ENCODE measurements around the gene ST14.

ST14 gene

DNA sequence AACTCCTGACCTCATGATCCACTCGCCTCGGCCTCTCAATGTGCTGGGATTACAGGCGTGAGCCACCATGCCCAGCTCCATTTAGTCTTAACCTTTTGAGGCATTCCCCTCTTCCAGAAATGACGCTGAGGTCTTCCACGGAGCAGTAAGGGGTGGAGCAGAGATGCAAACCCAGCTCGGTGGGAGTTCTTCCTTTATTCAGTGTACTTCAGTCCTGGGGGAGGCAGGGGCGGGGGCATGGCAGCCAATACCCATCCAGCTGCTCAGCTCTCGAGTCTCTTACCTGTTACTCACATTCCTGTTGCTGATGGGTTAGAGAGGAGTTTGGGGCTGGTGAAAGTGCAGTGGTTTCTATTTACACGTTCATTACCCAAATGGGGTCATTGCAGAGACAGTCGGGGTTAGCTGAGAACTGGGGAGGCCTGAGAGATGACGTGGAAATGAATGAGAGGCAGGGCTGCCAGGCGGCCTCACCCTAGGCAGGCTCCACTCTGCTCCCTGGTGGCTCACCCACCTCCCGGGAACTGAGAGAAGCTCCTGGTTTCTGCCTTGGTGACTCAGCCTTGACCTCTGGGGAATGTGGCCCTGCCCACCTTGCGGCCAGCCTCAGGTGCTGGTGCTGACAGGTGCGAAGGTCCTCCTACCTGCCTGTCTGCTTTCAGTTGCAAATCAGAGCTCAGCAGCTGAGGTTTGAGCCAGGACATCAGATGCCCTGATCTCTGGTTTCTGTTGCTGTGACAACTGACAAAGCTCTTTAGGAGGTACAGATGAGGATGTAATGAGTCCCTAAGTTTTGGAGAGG, 13.4 kb upstream of the ST14 start:
- no peak for TF ChIP-seq GATA3 (IDR thresholded peaks at IDR 0.05; ENCODE audit: low read depth, low read length)
- no peak for TF ChIP-seq GATA2 (IDR thresholded peaks at IDR 0.05; ENCODE audit: low read depth, low read length)

DNA sequence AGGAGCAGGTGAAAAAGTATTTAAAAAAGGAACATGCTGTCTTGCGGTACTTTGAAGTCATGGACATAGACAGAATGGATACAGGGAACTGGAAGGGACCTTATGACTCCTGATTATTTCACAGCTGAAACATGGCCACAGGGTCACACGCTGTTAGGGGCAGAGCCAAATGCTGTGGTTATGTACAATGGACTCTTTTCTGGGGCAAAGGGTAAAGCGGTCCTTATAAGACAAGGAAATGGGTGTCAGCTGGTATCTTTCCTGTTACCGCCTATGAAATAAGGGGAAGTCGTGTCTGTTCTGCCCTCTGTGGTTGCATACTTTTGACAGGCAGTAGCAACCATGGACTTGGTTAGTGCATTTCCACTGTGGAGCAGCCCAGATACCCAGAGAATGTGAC, 12.8 kb upstream of the ST14 start:
- TF ChIP-seq GATA2 (IDR thresholded peaks at IDR 0.05; ENCODE audit: low read depth, low read length): no peak
- TF ChIP-seq GATA3 (IDR thresholded peaks at IDR 0.05; ENCODE audit: low read depth, low read length): no peak

DNA sequence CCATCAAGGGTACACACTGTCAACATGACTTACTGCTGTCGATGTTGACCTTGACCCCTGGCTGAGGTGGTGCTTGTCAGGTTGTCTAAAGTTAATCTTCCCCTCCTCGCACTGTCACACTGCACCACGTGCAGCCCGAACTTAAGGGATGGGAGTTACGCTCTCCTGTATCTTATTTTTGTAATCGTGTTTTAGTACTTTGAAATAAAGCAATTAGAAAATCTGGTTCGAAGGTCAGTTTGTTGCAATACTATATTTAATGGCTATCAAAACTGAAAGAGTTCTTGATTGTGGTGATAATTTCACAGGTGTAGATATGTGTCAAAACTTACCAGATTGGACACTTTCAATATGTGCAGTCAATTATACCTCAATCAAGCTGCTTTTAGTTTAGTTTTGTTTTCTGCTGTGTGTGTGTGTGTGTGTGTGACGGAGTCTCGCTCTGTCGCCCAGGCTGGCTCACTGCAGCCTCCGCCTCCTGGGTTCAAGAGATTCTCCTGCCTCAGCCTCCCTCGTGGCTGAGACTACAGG, 10.7 kb upstream of the ST14 start:
- no peak for TF ChIP-seq GATA2 (IDR thresholded peaks at IDR 0.05; ENCODE audit: low read depth, low read length)
- no peak for TF ChIP-seq GATA3 (IDR thresholded peaks at IDR 0.05; ENCODE audit: low read depth, low read length)

GRCh38 chr11:130150790-130151189, 8.8 kb upstream of the ST14 start:
- no peak for TF ChIP-seq GATA2 (IDR thresholded peaks at IDR 0.05; ENCODE audit: low read depth, low read length)
- no peak for TF ChIP-seq GATA3 (IDR thresholded peaks at IDR 0.05; ENCODE audit: low read depth, low read length)

DNA sequence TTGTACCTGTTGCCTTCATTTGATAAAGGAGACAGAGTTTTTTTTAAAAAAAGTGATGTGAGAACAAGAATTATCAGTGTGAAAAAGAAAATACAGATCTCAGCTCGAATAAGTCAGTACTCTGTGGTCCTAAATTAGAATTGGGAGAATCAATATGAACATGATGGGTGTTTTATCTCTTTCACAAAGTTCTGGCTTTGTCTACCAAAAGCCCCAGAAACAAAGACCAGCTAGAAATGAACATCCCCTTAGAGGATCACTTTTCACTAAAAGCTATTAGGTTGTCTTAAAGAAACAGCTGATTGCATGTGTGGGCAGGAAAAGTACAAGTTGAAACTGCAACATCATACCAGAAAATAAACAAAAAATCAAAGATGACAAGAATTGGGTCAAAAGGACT, 8.4 kb upstream of the ST14 start:
- no peak for TF ChIP-seq GATA2 (IDR thresholded peaks at IDR 0.05; ENCODE audit: low read depth, low read length)

- TF ChIP-seq GATA2 (IDR thresholded peaks at IDR 0.05; ENCODE audit: low read depth, low read length) (no peak), GATA3 (IDR thresholded peaks at IDR 0.05; ENCODE audit: low read depth, low read length) (no peak)
Observed at GRCh38 chr11:130156108-130157022, 3.2 kb upstream of the ST14 start.

DNA sequence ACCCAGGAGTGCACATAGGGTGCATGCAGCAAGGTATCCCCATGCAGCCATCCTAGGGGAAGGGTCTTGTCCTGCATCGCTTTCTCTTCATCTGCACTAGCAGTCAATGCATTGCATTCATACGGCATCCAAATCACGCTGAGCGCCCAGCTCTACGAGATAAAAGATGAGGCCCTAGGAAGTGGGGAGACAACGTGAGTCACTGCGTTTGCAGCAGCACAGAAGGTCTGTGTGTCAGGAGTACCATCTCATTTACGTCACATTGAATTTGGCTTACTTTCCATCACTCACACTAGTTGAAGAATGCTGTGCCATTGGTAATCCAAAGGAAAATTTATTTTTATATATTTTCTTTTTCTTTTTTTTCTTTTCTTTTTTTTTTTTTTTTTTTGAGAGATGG, 2.5 kb upstream of the ST14 start:
- no peak for TF ChIP-seq GATA3 (IDR thresholded peaks at IDR 0.05; ENCODE audit: low read depth, low read length)

DNA sequence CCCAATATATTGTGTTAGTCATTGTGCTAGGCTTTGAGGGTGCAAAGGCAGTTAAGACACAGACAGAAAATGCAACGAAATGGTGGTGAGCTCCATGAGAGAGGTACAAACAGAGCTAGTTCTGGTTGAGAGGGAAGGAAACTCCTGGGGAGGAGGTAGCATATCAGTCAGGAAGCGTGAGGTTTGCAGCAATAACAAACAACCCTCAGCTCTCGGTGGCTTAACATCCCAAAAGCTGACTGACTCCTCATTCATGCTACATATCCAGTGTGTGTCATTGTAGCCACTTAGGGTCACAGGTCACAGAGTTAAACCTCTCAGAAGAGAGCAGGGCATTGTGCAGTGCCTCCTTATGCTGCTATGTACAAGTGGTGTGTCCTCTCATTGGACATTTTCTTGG, 1.7 kb upstream of the ST14 start:
- TF ChIP-seq GATA3 (IDR thresholded peaks at IDR 0.05; ENCODE audit: low read depth, low read length) (no peak), GATA2 (IDR thresholded peaks at IDR 0.05; ENCODE audit: low read depth, low read length) (no peak)

GRCh38 chr11:130159139-130159538, 443 bp upstream of the ST14 start:
- TF ChIP-seq GATA2 (IDR thresholded peaks at IDR 0.05; ENCODE audit: low read depth, low read length) (no peak), GATA3 (IDR thresholded peaks at IDR 0.05; ENCODE audit: low read depth, low read length) (no peak)

GRCh38 chr11:130160498-130161155, 1.0 kb downstream of the ST14 start:
- TF ChIP-seq GATA3 (IDR thresholded peaks at IDR 0.05; ENCODE audit: low read depth, low read length) (no peak), GATA2 (IDR thresholded peaks at IDR 0.05; ENCODE audit: low read depth, low read length) (no peak)

DNA sequence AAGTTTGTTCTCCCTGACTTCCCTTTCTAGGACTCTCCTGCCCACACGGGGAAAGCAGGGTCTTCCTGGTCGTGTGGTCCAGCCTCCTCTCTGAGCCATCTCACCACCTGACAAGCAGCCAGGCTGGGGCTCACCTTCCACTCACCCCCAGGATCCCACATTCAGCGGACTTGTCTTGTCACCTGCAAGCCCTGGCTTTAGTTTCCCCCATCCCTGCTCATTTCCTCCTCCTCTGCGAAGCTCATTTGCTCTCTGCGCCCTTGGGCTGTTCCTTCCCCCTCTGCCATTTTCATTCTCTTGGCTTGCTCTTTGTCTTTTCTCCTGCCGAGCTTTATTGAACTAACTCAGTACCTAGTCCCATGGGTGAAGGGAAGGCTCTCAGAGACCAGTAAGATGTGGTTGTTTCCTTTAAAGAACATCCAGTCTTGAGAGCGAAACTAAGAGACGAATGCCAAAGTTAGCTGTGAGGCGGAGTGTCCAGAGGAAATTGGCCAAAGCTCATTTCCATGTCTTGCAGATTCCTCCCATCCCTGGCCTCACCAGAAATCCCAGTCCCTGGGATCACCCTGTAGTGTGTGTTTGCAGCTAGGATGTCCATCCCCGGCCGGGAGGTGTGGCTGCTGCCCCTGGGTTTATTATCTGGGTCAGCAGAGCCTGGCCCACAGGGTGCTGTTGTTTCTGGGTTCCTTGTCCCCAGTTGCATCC, 2.0 kb downstream of the ST14 start:
- TF ChIP-seq GATA3 (IDR thresholded peaks at IDR 0.05; ENCODE audit: low read depth, low read length): no peak
- TF ChIP-seq GATA2 (IDR thresholded peaks at IDR 0.05; ENCODE audit: low read depth, low read length): no peak

GRCh38 chr11:130162733-130163132, 3.2 kb downstream of the ST14 start:
- TF ChIP-seq GATA2 (IDR thresholded peaks at IDR 0.05; ENCODE audit: low read depth, low read length) (no peak), GATA3 (IDR thresholded peaks at IDR 0.05; ENCODE audit: low read depth, low read length) (no peak)

DNA sequence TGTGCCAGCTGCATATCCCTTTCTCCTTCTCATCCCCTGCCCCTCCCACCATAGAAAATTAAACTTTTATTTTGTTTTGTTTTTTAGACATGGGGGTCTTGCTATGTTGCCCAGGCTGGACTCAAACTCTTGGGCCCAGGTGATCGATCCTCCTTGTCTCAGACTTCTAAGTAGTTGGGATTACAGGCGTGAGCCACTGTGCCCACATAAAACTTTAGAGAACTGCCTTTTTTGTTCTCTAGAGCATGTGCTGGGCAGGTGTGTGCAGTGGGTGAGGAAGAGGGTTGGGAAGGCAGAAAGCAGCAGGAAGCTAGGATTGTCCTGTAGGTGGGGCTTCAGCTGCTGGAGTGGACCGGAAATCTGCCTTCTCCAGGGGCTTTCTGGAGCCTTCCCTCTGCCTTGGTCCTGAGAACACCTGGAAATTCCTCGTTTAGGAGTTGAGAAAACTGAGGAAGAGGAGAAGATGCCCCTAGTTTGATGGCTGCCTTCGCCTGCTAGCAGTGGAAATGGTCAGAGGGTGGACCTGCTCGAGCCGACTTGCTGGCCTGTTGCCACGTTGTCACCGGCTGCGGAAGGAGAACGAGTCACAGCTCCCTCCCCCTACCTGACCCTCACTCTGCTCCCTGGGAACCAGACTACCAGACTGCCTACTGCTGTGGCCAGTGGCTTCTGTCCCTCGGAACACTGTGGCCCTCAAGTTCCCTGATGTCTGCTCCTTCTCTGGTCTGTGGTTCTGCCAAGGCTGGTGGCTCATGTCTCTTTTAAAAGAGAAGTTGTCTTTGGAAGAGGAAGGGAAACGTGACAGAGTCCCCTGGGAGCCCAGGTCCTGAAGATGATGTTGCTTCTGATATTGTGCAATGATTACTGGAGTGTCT, 4.0 kb downstream of the ST14 start:
- no peak for TF ChIP-seq GATA2 (IDR thresholded peaks at IDR 0.05; ENCODE audit: low read depth, low read length)
- TF ChIP-seq GATA3 (IDR thresholded peaks at IDR 0.05; ENCODE audit: low read depth, low read length): no peak

All from SH-SY5Y (cell line).